CD4-positive, alpha-beta T cell treated with Interleukin-10 for 1 hour (primary cell): ENCODE data around the gene FAXDC2.
A peak's percentile ranks its signal among the peaks of the same experiment; 100 is the strongest.
"Not testable (repeated sequence)": the region's sequence is repeated elsewhere in the genome, so short reads cannot be mapped to it uniquely, and the experiment has no call there.

Source experiments
- DNase-seq: peaks from one replicate; pipeline ENCODE4 v3.0.0-alpha.2; 2020

FAXDC2 gene

GRCh38 chr5:154829589-154830218 lies 20.7 kb downstream of the FAXDC2 start:
- DNase-seq: peak; percentile 41

- DNase-seq: no peak
Measured at GRCh38 chr5:154829181-154829588, 21.2 kb downstream of the FAXDC2 start.

- no peak for DNase-seq
Measured at GRCh38 chr5:154824070-154824469, 26.3 kb downstream of the FAXDC2 start.

- no peak for DNase-seq
Measured at GRCh38 chr5:154823605-154824004, 26.8 kb downstream of the FAXDC2 start.

- DNase-seq: not testable (repeated sequence)
Measured at GRCh38 chr5:154822896-154823295, 27.5 kb downstream of the FAXDC2 start.

- DNase-seq: no peak
Measured at GRCh38 chr5:154820383-154820782, 30.0 kb downstream of the FAXDC2 start.

- DNase-seq: no peak
Measured at GRCh38 chr5:154819546-154819945, 30.9 kb downstream of the FAXDC2 start.

- DNase-seq: no peak
Measured at GRCh38 chr5:154818471-154819116, 31.8 kb downstream of the FAXDC2 start.

- no peak for DNase-seq
Measured at GRCh38 chr5:154817815-154818214, 32.6 kb downstream of the FAXDC2 start.

GRCh38 chr5:154816891-154817492 lies 33.4 kb downstream of the FAXDC2 start:
- DNase-seq: no peak

GRCh38 chr5:154815684-154816247 lies 34.6 kb downstream of the FAXDC2 start:
- DNase-seq: no peak

GRCh38 chr5:154815025-154815424 lies 35.4 kb downstream of the FAXDC2 start:
- DNase-seq: no peak

- DNase-seq: peak; percentile 54
Measured at GRCh38 chr5:154813736-154814135, 36.7 kb downstream of the FAXDC2 start.

- DNase-seq: no peak
Measured at GRCh38 chr5:154813158-154813557, 37.2 kb downstream of the FAXDC2 start.

- DNase-seq: peak; percentile 72
Measured at GRCh38 chr5:154811653-154812465, 38.5 kb downstream of the FAXDC2 start.

GRCh38 chr5:154811239-154811638 lies 39.2 kb downstream of the FAXDC2 start:
- DNase-seq: no peak

GRCh38 chr5:154806176-154806575 lies 44.2 kb downstream of the FAXDC2 start:
- no peak for DNase-seq

GRCh38 chr5:154802050-154802449 lies 48.4 kb downstream of the FAXDC2 start:
- no peak for DNase-seq

GRCh38 chr5:154801083-154801482 lies 49.3 kb downstream of the FAXDC2 start:
- DNase-seq: no peak

- DNase-seq: no peak
Measured at GRCh38 chr5:154800582-154800981, 49.8 kb downstream of the FAXDC2 start.

GRCh38 chr5:154797762-154798161 lies 52.6 kb downstream of the FAXDC2 start:
- DNase-seq: no peak

GRCh38 chr5:154795235-154795596 lies 55.2 kb downstream of the FAXDC2 start:
- DNase-seq: no peak

- DNase-seq: no peak
Measured at GRCh38 chr5:154794525-154795234, 55.7 kb downstream of the FAXDC2 start.
